GM12878 (cell line): Measurements from ENCODE around the gene CELF6. TPM values are rescaled to one million over a fixed set of nuclear protein-coding genes. Genes with fewer than 3 reads are reported as not detected.

Source experiments
- ATAC-seq: fragments of 200-7000 bp; cut with Tn5 transposase; 3 replicates; pipeline ENCODE4 v1.9.1; 2020; ENCODE audit warnings: mild to moderate bottlenecking, moderate library complexity
- BruUV-seq: library from RNA; stranded (reverse); fragments of 400-500 nt; replicated peaks from 2 replicates; lab custom pipeline; 2021; lab: Mats Ljungman, UMichigan
- CTCF ChIA-PET: fragments of 300-600 bp; sonication (Branson Sonifier 250); formaldehyde crosslinking; extraction: SDS; loops from one replicate; lab custom pipeline; 2021; ENCODE audit warnings: inconsistent platforms; lab: Yijun Ruan, JAX
- POLR2A ChIA-PET: fragments of 350-600 bp; formaldehyde crosslinking; extraction: SDS; loops from one replicate; lab custom pipeline; 2021; ENCODE audit warnings: inconsistent platforms; lab: Charles Lee
- RAD21 ChIA-PET: fragments of 300-600 bp; sonication (Branson Sonifier 250); formaldehyde crosslinking; loops from one replicate; lab custom pipeline; 2023; ENCODE audit warnings: antibody characterized with exemption; ENCODE audit not compliant: unreplicated experiment; lab: Charles Lee
- SMC1A ChIA-PET: fragments of 300-600 bp; sonication (Branson Sonifier 250); formaldehyde crosslinking; loops from one replicate; lab custom pipeline; 2023; ENCODE audit not compliant: unreplicated experiment, uncharacterized antibody; lab: Charles Lee
- DNase-seq: peaks from one replicate; pipeline ENCODE4 v3.0.0-alpha.2; 2011; ENCODE audit warnings: low read depth, low spot score
- FAIRE-seq: peaks from 3 replicates; lab custom pipeline; 2011; peaks lifted over from hg19 to GRCh38; lab: Jason Lieb, UNC
- H2AFZ ChIP-seq: 2 replicates; pipeline ENCODE4 v1.6.0; 2011; ENCODE audit warnings: low read depth, low read length, control low read depth; ENCODE audit not compliant: control insufficient read depth
- H3K27ac ChIP-seq: 2 replicates; pipeline ENCODE4 v1.5.1; 2011; ENCODE audit warnings: control low read depth; ENCODE audit not compliant: control insufficient read depth, insufficient read depth
- H3K27me3 ChIP-seq, 2 experiments: replicated peaks in 1 of 2; 2 replicates each; pipeline versions ENCODE4 v1.6.0 to v1.6.1; 2011; ENCODE audit warnings: low read length in 1 of 2; ENCODE audit not compliant: control insufficient read depth in 2 of 2, insufficient read depth in 2 of 2
- H3K36me3 ChIP-seq, 2 experiments: 2 replicates each; pipeline ENCODE4 v1.5.1; 2011; ENCODE audit warnings: low read length in 1 of 2; ENCODE audit not compliant: control insufficient read depth in 2 of 2, insufficient read depth in 2 of 2
- H3K4me1 ChIP-seq: 2 replicates; pipeline ENCODE4 v1.6.1; 2011; ENCODE audit warnings: mild to moderate bottlenecking, low read length, moderate library complexity, mixed read lengths; ENCODE audit not compliant: control insufficient read depth, insufficient read depth
- H3K4me2 ChIP-seq: 2 replicates; pipeline ENCODE4 v1.6.0; 2011; ENCODE audit warnings: control low read depth; ENCODE audit not compliant: control insufficient read depth, insufficient read depth
- H3K4me3 ChIP-seq: fragments of 200-600 bp; sonication (generic); 2 replicates; pipeline ENCODE4 v1.5.1; 2016
- H3K79me2 ChIP-seq: 2 replicates; pipeline ENCODE4 v1.6.0; 2011; ENCODE audit warnings: low read length; ENCODE audit not compliant: control insufficient read depth, insufficient read depth
- H3K9ac ChIP-seq: 2 replicates; pipeline ENCODE4 v1.8.0; 2011; ENCODE audit warnings: low read length, control low read depth, mixed read lengths; ENCODE audit not compliant: control insufficient read depth, insufficient read depth
- H3K9me3 ChIP-seq: replicated peaks from 3 replicates; pipeline ENCODE4 v1.5.1; 2011; ENCODE audit warnings: mild to moderate bottlenecking, low read length; ENCODE audit not compliant: control insufficient read depth, insufficient read depth
- H4K20me1 ChIP-seq: 2 replicates; pipeline ENCODE4 v1.6.0; 2011; ENCODE audit not compliant: control insufficient read depth, insufficient read depth
- BCL11A ChIP-seq: IDR thresholded peaks from 2 replicates; pipeline ENCODE4 v1.6.1; 2011; ENCODE audit warnings: low read depth, low read length
- FOXM1 ChIP-seq: IDR thresholded peaks from 2 replicates; pipeline ENCODE4 v1.6.1; 2012; ENCODE audit warnings: low read depth, mild to moderate bottlenecking, inconsistent platforms, low read length, moderate library complexity
- KLF5 ChIP-seq: fragments of 450-650 bp; IDR thresholded peaks from 2 replicates; pipeline ENCODE4 v1.6.1; 2014; ENCODE audit warnings: mild to moderate bottlenecking; ENCODE audit not compliant: partially characterized antibody
- MEF2A ChIP-seq: IDR thresholded peaks from 2 replicates; pipeline ENCODE4 v1.6.1; 2011; ENCODE audit warnings: low read depth, mild to moderate bottlenecking, low read length, moderate library complexity; ENCODE audit not compliant: insufficient read depth
- MTA2 ChIP-seq: fragments of 450-650 bp; IDR thresholded peaks from 2 replicates; pipeline ENCODE4 v1.6.1; 2016; ENCODE audit warnings: low read depth, mild to moderate bottlenecking, moderate library complexity
- NFYB ChIP-seq: IDR thresholded peaks from 2 replicates; pipeline ENCODE4 v1.6.1; 2011; ENCODE audit warnings: low read depth, mild to moderate bottlenecking, low read length, improper control_type of control experiment, moderate library complexity; ENCODE audit not compliant: insufficient read depth
- NR2F1 ChIP-seq: fragments of 450-650 bp; conservative IDR thresholded peaks from 2 replicates; pipeline ENCODE4 v1.6.1; 2017; ENCODE audit warnings: mild to moderate bottlenecking
- POU2F2 ChIP-seq: IDR thresholded peaks from 3 replicates; pipeline ENCODE4 v1.6.1; 2011; ENCODE audit warnings: low read depth, mild to moderate bottlenecking, low read length, borderline replicate concordance
- SIN3A ChIP-seq: IDR thresholded peaks from 2 replicates; pipeline ENCODE4 v1.6.1; 2012; ENCODE audit warnings: low read depth, low read length, improper control_type of control experiment
- TCF12 ChIP-seq: IDR thresholded peaks from 2 replicates; pipeline ENCODE4 v1.6.1; 2011; ENCODE audit warnings: low read depth, mild to moderate bottlenecking, low read length
- ZNF622 ChIP-seq: fragments of 450-650 bp; IDR thresholded peaks from 2 replicates; pipeline ENCODE4 v1.6.1; 2017; ENCODE audit warnings: mild to moderate bottlenecking, inconsistent platforms
- WGBS: methylation state at CpG from one replicate; pipeline ENCODE4 v1.1.6; 2016; ENCODE audit warnings: low lambda C conversion rate; ENCODE audit not compliant: insufficient replicate concordance, insufficient coverage; ENCODE audit errors: missing lambda C conversion rate; 5-methylcytosine and 5-hydroxymethylcytosine counted together
- in situ Hi-C: fragments of 300-500 bp; cut with MboI; formaldehyde crosslinking; loops from 9 replicates; pipeline ENCODE4 v1.14.3; 2018; ENCODE audit warnings: mixed read lengths
- intact Hi-C: fragments of 100-400 bp; cut with micrococcal nuclease; formaldehyde crosslinking; loops from one replicate; pipeline ENCODE4 v1.14.2; 2022; ENCODE audit not compliant: unreplicated experiment
- polyA plus RNA-seq, 11 experiments: library from polyadenylated mRNA; depleted of rRNA in 4 of 11; unstranded in 6 of 11; stranded (reverse) in 5 of 11; fragments of >200 nt; fragmentation: Nextera tagmentation in 4 of 11; fragmentation: Illumina TruSeq in 1 of 11; extraction: Ambion mirVana in 4 of 11; extraction: Trizol in 1 of 11; gene quantifications; 1 replicate in 1 of 11; 2 replicates in 10 of 11; pipeline versions ENCODE4 v1.2.1 to v1.2.3, GENCODE V29; 2011 to 2016; ENCODE audit warnings: inconsistent platforms in 2 of 11, missing spikeins in 2 of 11, low read depth in 1 of 11
- total RNA-seq, 4 experiments: library from RNA; depleted of rRNA in 3 of 4; stranded (reverse); fragments of >200 nt in 3 of 4; fragmentation: Illumina TruSeq in 1 of 4; extraction: Trizol in 1 of 4; gene quantifications; 2 replicates each; pipeline versions ENCODE4 v1.2.1 to v1.2.3, GENCODE V29; 2013 to 2021
- TF ChIP-seq, protein P1 (sequence below): fragments of 450-650 bp; IDR thresholded peaks from 2 replicates; pipeline ENCODE4 v1.6.1; 2017; ENCODE audit warnings: mild to moderate bottlenecking, moderate library complexity
- TF ChIP-seq, protein P2 (sequence below): fragments of 450-650 bp; IDR thresholded peaks from 2 replicates; pipeline ENCODE4 v1.6.1; 2017; ENCODE audit warnings: low read depth, mild to moderate bottlenecking, moderate library complexity
- TF ChIP-seq, protein P3 (sequence below): IDR thresholded peaks from 2 replicates; pipeline ENCODE4 v1.6.1; 2012; ENCODE audit warnings: low read depth, low read length, improper control_type of control experiment
- TF ChIP-seq, protein P4 (sequence below): fragments of 450-650 bp; IDR thresholded peaks from 2 replicates; pipeline ENCODE4 v1.6.1; 2017; ENCODE audit warnings: mild to moderate bottlenecking

The CELF6 gene
- total and polyA plus RNA-seq, 10 of the 15 experiments (the other 5 are each of a cell fraction or from before 2014, with no cell fraction given): 0.06 to 0.54 (median 0.23) TPM; not detected in 1

DNA sequence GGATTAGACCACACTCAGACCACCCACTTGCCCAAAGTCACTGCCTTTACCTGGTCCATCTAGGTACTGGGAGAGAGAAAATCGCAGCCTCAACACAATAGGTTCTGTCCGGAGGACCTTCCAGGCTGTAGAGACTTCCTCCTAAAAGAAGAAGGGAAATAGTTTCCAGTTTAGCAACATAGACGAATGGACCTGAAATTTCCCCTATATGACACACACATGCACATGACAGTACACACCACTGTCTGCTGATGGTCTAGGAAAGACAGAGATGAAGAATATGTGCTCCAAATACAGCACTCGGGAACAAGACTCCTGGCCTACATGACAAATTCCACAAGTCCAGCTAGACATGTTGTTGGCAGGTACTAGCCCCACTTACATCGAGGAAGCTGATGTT is 54.9 kb downstream of the CELF6 start (continued):
- TF ChIP-seq, protein P1, sequence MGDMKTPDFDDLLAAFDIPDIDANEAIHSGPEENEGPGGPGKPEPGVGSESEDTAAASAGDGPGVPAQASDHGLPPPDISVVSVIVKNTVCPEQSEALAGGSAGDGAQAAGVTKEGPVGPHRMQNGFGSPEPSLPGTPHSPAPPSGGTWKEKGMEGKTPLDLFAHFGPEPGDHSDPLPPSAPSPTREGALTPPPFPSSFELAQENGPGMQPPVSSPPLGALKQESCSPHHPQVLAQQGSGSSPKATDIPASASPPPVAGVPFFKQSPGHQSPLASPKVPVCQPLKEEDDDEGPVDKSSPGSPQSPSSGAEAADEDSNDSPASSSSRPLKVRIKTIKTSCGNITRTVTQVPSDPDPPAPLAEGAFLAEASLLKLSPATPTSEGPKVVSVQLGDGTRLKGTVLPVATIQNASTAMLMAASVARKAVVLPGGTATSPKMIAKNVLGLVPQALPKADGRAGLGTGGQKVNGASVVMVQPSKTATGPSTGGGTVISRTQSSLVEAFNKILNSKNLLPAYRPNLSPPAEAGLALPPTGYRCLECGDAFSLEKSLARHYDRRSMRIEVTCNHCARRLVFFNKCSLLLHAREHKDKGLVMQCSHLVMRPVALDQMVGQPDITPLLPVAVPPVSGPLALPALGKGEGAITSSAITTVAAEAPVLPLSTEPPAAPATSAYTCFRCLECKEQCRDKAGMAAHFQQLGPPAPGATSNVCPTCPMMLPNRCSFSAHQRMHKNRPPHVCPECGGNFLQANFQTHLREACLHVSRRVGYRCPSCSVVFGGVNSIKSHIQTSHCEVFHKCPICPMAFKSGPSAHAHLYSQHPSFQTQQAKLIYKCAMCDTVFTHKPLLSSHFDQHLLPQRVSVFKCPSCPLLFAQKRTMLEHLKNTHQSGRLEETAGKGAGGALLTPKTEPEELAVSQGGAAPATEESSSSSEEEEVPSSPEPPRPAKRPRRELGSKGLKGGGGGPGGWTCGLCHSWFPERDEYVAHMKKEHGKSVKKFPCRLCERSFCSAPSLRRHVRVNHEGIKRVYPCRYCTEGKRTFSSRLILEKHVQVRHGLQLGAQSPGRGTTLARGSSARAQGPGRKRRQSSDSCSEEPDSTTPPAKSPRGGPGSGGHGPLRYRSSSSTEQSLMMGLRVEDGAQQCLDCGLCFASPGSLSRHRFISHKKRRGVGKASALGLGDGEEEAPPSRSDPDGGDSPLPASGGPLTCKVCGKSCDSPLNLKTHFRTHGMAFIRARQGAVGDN: no peak
- no peak for TF ChIP-seq BCL11A
- no peak for TF ChIP-seq MTA2
- no peak for TF ChIP-seq TCF12
- TF ChIP-seq, all 136 proteins: peak for 0

DNA sequence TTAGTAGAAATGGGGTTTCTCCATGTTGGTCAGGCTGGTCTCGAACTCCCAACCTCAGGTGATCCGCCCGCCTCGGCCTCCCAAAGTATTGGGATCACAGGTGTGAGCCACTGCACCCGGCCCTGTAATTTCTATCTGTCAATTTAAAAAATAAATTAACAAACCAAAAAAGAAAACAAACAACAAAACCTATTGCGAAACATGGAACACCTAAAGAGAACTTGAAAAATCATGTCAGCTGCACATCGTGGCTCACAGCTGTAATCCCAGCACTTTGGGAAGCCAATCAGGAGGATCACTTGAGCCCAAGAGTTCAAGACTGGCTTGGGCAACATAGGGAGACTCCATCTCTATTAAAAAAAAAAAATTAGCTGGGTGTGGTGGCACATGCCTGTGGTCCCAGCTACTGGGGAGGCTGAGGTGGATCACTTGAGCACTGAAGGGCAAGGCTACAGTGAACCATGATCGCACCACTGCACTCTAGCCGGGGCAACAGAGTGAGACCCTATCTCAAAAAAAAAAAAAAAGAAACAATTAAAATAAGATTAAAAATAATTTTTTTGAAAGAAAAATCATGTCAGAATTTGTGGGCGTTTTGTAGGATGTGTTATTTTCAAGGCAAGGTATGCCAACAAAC is 67.2 kb downstream of the CELF6 start:
- Histone ChIP-seq H3K9me3 (no peaks in the 10 kb centered on the region), H3K4me2 (no peak overlapping the region), H3K36me3 (peaks cover 7 to 24% of the 10 kb centered on the region in 2 experiments; a peak in 3 of 4 replicates), H2AFZ (no peak overlapping the region), H3K27me3 (no peaks in the 10 kb centered on the region), H3K4me1 (no peaks in the 10 kb centered on the region), H3K4me3 (no peak overlapping the region), H3K9ac (no peak overlapping the region), H3K79me2 (no peaks in the 10 kb centered on the region), H3K27ac (no peak overlapping the region), H4K20me1 (no peaks in the 10 kb centered on the region)
- SMC1A ChIA-PET: interaction anchor here (0.8 kb wide), 1 partner anchor 137 kb away, joined by 3 read pairs; no protein-coding TSS in a partner anchor
- no peak for DNase-seq
- RAD21 ChIA-PET: no interaction called here
- 98% methylated on average over 8 of the region's 10 CpGs for WGBS
- POLR2A ChIA-PET: no interaction called here
- intact Hi-C loops: no loop called here
- in situ Hi-C loops: no loop called here
- BruUV-seq: no TSS peak
- ATAC-seq: no peak
- CTCF ChIA-PET: interaction anchor here (0.6 to 1.4 kb wide), 2 partner anchors 25 to 1022 kb away, joined by 4 read pairs; no protein-coding TSS in a partner anchor
- no peak for FAIRE-seq
- TF ChIP-seq, protein P2, sequence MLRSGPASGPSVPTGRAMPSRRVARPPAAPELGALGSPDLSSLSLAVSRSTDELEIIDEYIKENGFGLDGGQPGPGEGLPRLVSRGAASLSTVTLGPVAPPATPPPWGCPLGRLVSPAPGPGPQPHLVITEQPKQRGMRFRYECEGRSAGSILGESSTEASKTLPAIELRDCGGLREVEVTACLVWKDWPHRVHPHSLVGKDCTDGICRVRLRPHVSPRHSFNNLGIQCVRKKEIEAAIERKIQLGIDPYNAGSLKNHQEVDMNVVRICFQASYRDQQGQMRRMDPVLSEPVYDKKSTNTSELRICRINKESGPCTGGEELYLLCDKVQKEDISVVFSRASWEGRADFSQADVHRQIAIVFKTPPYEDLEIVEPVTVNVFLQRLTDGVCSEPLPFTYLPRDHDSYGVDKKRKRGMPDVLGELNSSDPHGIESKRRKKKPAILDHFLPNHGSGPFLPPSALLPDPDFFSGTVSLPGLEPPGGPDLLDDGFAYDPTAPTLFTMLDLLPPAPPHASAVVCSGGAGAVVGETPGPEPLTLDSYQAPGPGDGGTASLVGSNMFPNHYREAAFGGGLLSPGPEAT: no peak
- TF ChIP-seq SIN3A: no peak
- no peak for TF ChIP-seq KLF5
- TF ChIP-seq, protein P3, sequence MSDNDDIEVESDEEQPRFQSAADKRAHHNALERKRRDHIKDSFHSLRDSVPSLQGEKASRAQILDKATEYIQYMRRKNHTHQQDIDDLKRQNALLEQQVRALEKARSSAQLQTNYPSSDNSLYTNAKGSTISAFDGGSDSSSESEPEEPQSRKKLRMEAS: no peak
- TF ChIP-seq MEF2A: no peak
- TF ChIP-seq NR2F1: no peak
- no peak for TF ChIP-seq POU2F2
- no peak for TF ChIP-seq NFYB
- TF ChIP-seq, protein P4, sequence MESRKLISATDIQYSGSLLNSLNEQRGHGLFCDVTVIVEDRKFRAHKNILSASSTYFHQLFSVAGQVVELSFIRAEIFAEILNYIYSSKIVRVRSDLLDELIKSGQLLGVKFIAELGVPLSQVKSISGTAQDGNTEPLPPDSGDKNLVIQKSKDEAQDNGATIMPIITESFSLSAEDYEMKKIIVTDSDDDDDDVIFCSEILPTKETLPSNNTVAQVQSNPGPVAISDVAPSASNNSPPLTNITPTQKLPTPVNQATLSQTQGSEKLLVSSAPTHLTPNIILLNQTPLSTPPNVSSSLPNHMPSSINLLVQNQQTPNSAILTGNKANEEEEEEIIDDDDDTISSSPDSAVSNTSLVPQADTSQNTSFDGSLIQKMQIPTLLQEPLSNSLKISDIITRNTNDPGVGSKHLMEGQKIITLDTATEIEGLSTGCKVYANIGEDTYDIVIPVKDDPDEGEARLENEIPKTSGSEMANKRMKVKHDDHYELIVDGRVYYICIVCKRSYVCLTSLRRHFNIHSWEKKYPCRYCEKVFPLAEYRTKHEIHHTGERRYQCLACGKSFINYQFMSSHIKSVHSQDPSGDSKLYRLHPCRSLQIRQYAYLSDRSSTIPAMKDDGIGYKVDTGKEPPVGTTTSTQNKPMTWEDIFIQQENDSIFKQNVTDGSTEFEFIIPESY: no peak
- TF ChIP-seq ZNF622: no peak
- no peak for TF ChIP-seq FOXM1
